Uterus (tissue), 2 donors: ENCODE measurements around the gene ESRRB.

Experiments
- POLR2A ChIP-seq, 2 donors: fragments of 450-650 bp; IDR thresholded peaks; one replicate each; pipeline ENCODE4 v1.6.1; 2016; ENCODE audit warnings: antibody characterized with exemption in 2 of 2, mild to moderate bottlenecking in 1 of 2, moderate library complexity in 1 of 2
- TF ChIP-seq, protein P1 (sequence below), 4 experiments: fragments of 200-600 bp in 2 of 4; fragments of 450-650 bp in 2 of 4; sonication (generic) in 2 of 4; IDR thresholded peaks; one replicate each; pipeline ENCODE4 v1.5.1; 2016 to 2019; ENCODE audit warnings: antibody characterized with exemption in 4 of 4, mild to moderate bottlenecking in 2 of 4, moderate library complexity in 1 of 4

DNA sequence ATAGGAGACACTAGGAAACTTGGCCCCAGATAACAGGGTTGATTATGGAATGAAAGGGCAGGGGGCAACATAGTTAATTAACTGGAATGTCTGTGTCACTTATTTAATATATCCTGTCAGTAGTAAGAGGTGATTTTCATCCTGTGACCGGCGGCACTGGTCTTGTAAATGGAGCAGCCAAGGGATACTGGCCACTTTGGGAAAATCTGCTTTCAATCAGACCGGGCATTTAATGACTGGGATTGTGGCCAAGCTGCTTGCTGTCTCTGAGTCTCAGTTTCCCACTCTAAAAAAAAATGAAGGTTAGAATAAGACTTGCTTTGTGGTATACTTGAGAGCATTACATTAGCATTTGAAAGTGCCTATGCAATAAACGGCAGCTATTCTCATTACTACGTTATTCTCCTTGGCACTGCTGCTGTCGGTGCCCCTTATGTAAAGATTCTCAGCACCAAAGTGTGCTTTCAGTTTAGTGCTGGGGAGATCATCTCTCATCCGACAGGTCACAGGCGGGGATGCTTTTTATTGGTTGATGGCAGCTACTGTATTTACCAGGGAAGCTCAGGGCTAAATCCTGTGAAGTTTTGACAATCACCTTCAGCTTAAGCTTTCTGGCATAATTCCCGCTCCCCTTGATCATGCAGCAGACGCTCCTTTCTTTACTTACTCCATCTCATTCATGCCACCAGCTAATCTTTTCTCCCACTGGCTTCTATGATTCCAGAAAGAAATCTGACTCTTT, 162.1 kb downstream of the ESRRB start:
- TF ChIP-seq, protein P1, sequence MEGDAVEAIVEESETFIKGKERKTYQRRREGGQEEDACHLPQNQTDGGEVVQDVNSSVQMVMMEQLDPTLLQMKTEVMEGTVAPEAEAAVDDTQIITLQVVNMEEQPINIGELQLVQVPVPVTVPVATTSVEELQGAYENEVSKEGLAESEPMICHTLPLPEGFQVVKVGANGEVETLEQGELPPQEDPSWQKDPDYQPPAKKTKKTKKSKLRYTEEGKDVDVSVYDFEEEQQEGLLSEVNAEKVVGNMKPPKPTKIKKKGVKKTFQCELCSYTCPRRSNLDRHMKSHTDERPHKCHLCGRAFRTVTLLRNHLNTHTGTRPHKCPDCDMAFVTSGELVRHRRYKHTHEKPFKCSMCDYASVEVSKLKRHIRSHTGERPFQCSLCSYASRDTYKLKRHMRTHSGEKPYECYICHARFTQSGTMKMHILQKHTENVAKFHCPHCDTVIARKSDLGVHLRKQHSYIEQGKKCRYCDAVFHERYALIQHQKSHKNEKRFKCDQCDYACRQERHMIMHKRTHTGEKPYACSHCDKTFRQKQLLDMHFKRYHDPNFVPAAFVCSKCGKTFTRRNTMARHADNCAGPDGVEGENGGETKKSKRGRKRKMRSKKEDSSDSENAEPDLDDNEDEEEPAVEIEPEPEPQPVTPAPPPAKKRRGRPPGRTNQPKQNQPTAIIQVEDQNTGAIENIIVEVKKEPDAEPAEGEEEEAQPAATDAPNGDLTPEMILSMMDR (IDR thresholded peaks at IDR 0.05), result no peak
- TF ChIP-seq POLR2A (IDR thresholded peaks at IDR 0.05), result no peak
